ENCODE results near the gene DESI1. TPM values are rescaled to one million over a fixed set of nuclear protein-coding genes. Genes with fewer than 3 reads are reported as not detected.
A peak's percentile ranks its signal among the peaks of the same experiment; 100 is the strongest.

DESI1 gene
- total RNA-seq, 1 experiment from 2014 or later, result 59.6 TPM

GRCh38 chr22:41600976-41601375, 19.9 kb downstream of the DESI1 start:
- no peaks in the 10 kb centered on the region for H3K27me3 Mint-ChIP-seq (ENCODE audit: insufficient read depth, unreplicated experiment)
- no peaks in the 10 kb centered on the region for H3K9me3 Mint-ChIP-seq (ENCODE audit: unreplicated experiment)
- intact Hi-C loops (cut with micrococcal nuclease), result no loop called here
- no TSS peak for BruUV-seq (replicated peaks)
- no peak overlapping the region for H3K4me3 Mint-ChIP-seq (ENCODE audit: unreplicated experiment)
- DNase-seq (ENCODE audit: unreplicated experiment), result no peak
- H3K4me1 Mint-ChIP-seq (ENCODE audit: insufficient read depth, unreplicated experiment), result peaks cover 14% of the 10 kb centered on the region
- ChIA-PET CTCF (no interaction called here), POLR2A (interaction anchor here (0.7 to 4.7 kb wide), 3 partner anchors 19 to 987 kb away, joined by 3 to 33 read pairs (median 3); partner anchors contain the start of genes DESI1 and XRCC6)
- H3K27ac Mint-ChIP-seq (ENCODE audit: low read depth, unreplicated experiment), result no peak overlapping the region
- no peak for TF ChIP-seq CTCF (IDR thresholded peaks at IDR 0.05; ENCODE audit: unreplicated experiment)
- H3K36me3 Mint-ChIP-seq (ENCODE audit: insufficient read depth, unreplicated experiment), result peaks cover 52% of the 10 kb centered on the region

GRCh38 chr22:41598891-41599635, 21.8 kb downstream of the DESI1 start:
- peaks cover 14% of the 10 kb centered on the region for H3K4me1 Mint-ChIP-seq (ENCODE audit: insufficient read depth, unreplicated experiment)
- ChIA-PET CTCF (interaction anchor here (0.6 to 2.2 kb wide), 6 partner anchors 9 to 22 kb away, joined by 3 to 18 read pairs (median 4); partner anchors contain the start of gene PMM1), POLR2A (interaction anchor here (0.6 to 4.7 kb wide), 6 partner anchors 9 to 98 kb away, joined by 3 to 33 read pairs (median 6); partner anchors contain the start of genes DESI1, PMM1 and XRCC6)
- BruUV-seq (replicated peaks), result no TSS peak
- no peak for DNase-seq (ENCODE audit: unreplicated experiment)
- H3K9me3 Mint-ChIP-seq (ENCODE audit: unreplicated experiment), result no peaks in the 10 kb centered on the region
- TF ChIP-seq CTCF (IDR thresholded peaks at IDR 0.05; ENCODE audit: unreplicated experiment), result no peak
- intact Hi-C loops (cut with micrococcal nuclease), result no loop called here
- no peaks in the 10 kb centered on the region for H3K27me3 Mint-ChIP-seq (ENCODE audit: insufficient read depth, unreplicated experiment)
- H3K4me3 Mint-ChIP-seq (ENCODE audit: unreplicated experiment), result no peak overlapping the region
- H3K27ac Mint-ChIP-seq (ENCODE audit: low read depth, unreplicated experiment), result peak overlapping the region; percentile 76
- H3K36me3 Mint-ChIP-seq (ENCODE audit: insufficient read depth, unreplicated experiment), result peaks cover 33% of the 10 kb centered on the region

- intact Hi-C loops (cut with micrococcal nuclease), result no loop called here
- DNase-seq (ENCODE audit: unreplicated experiment), result peak; percentile 80
- POLR2A ChIA-PET, result interaction anchor here (0.8 to 4.7 kb wide), 4 partner anchors 8 to 54 kb away, joined by 3 to 33 read pairs (median 16); partner anchors contain the start of genes DESI1, PMM1 and XRCC6
- TF ChIP-seq CTCF (IDR thresholded peaks at IDR 0.05; ENCODE audit: unreplicated experiment), result no peak
- Mint-ChIP-seq H3K27ac (ENCODE audit: low read depth, unreplicated experiment) (peak overlapping the region; percentile 76), H3K4me1 (ENCODE audit: insufficient read depth, unreplicated experiment) (peaks cover 14% of the 10 kb centered on the region), H3K36me3 (ENCODE audit: insufficient read depth, unreplicated experiment) (peaks cover 27% of the 10 kb centered on the region), H3K27me3 (ENCODE audit: insufficient read depth, unreplicated experiment) (no peaks in the 10 kb centered on the region), H3K9me3 (ENCODE audit: unreplicated experiment) (no peaks in the 10 kb centered on the region), H3K4me3 (ENCODE audit: unreplicated experiment) (no peak overlapping the region)
- BruUV-seq (replicated peaks), result no TSS peak
- CTCF ChIA-PET, result interaction anchor here (0.6 to 2.2 kb wide), 14 partner anchors 8 to 133 kb away, joined by 3 to 18 read pairs (median 4); partner anchors contain the start of genes PMM1 and POLR3H
Measured at GRCh38 chr22:41598081-41598480, 22.8 kb downstream of the DESI1 start.

GRCh38 chr22:41597635-41597953, 23.2 kb downstream of the DESI1 start:
- DNase-seq (ENCODE audit: unreplicated experiment), result no peak
- no peak overlapping the region for H3K27ac Mint-ChIP-seq (ENCODE audit: low read depth, unreplicated experiment)
- BruUV-seq (replicated peaks), result no TSS peak
- peaks cover 24% of the 10 kb centered on the region for H3K36me3 Mint-ChIP-seq (ENCODE audit: insufficient read depth, unreplicated experiment)
- no peak for TF ChIP-seq CTCF (IDR thresholded peaks at IDR 0.05; ENCODE audit: unreplicated experiment)
- H3K9me3 Mint-ChIP-seq (ENCODE audit: unreplicated experiment), result no peaks in the 10 kb centered on the region
- ChIA-PET CTCF (interaction anchor here (0.6 to 2.0 kb wide), 15 partner anchors 12 to 132 kb away, joined by 3 to 18 read pairs (median 3); partner anchors contain the start of gene POLR3H), POLR2A (interaction anchor here (0.8 to 4.7 kb wide), 5 partner anchors 8 to 54 kb away, joined by 3 to 33 read pairs (median 9); partner anchors contain the start of genes DESI1, PMM1 and XRCC6)
- intact Hi-C loops (cut with micrococcal nuclease), result loop anchor here (1.0 kb wide), 1 partner anchor 53 kb away; the partner anchor contains the start of gene POLR3H
- peaks cover 14% of the 10 kb centered on the region for H3K4me1 Mint-ChIP-seq (ENCODE audit: insufficient read depth, unreplicated experiment)
- H3K4me3 Mint-ChIP-seq (ENCODE audit: unreplicated experiment), result no peak overlapping the region
- no peaks in the 10 kb centered on the region for H3K27me3 Mint-ChIP-seq (ENCODE audit: insufficient read depth, unreplicated experiment)
